ENCODE data around the gene HACD4.
"Not testable (repeated sequence)": the region's sequence is repeated elsewhere in the genome, so short reads cannot be mapped to it uniquely, and the experiment has no call there.

Gene HACD4

GRCh38 chr9:20974191-20974938, 57.1 kb downstream of the HACD4 start:
- H3K79me2 ChIP-seq (ENCODE audit: low read length); H4K20me1 ChIP-seq (ENCODE audit: insufficient read depth, low read length); H3K9me3 ChIP-seq (replicated peaks; ENCODE audit: insufficient read depth, low read length); H3K4me2 ChIP-seq (ENCODE audit: low read depth, low read length); H3F3A ChIP-seq (ENCODE audit: insufficient read depth, low read length); H3K27ac ChIP-seq (ENCODE audit: low read length); H3K4me1 ChIP-seq (ENCODE audit: low read length); H3K9me2 ChIP-seq (replicated peaks; ENCODE audit: insufficient read depth, low read length); H3K4me3 ChIP-seq (ENCODE audit: low read length); H3K27me3 ChIP-seq (replicated peaks; ENCODE audit: insufficient read depth, low read length); H3K9ac ChIP-seq (ENCODE audit: low read length); H3K36me3 ChIP-seq (replicated peaks; ENCODE audit: insufficient read depth, low read length); DNase-seq; H2AFZ ChIP-seq (ENCODE audit: low read length): not testable (repeated sequence)

DNA sequence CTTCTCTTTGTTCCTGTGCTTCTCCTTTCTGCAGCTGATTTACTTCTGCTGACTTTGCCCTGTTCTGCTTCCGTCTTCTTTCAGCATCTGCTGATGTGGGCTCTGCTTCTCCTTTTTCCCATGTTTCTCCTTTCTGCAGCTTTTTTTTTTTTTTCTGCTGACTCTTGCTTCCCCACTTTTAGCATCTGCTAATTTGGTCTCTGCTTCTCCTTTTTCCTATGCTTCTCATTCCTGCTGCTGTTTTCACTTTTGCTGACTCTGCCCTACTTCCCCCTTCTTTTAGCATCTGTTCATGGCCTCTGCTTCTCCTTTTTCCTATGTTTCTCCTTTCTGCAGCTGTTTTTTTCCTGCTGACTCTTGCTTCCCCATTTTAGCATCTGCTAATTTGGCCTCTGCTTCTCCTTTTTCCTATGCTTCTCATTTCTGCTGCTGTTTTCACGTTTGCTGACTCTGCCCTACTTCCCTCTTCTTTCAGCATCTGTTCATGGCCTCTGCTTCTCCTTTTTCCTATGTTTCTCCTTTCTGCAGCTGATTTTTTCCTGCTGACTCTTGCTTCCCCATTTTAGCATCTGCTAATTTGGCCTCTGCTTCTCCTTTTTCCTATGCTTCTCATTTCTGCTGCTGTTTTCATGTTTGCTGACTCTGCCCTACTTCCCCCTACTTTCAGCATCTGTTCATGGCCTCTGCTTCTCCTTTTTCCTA, 58.0 kb downstream of the HACD4 start:
- H3K9ac ChIP-seq (ENCODE audit: low read length); H3K9me3 ChIP-seq (replicated peaks; ENCODE audit: insufficient read depth, low read length); H3K79me2 ChIP-seq (ENCODE audit: low read length); H2AFZ ChIP-seq (ENCODE audit: low read length); H3F3A ChIP-seq (ENCODE audit: insufficient read depth, low read length); H4K20me1 ChIP-seq (ENCODE audit: insufficient read depth, low read length); H3K9me2 ChIP-seq (replicated peaks; ENCODE audit: insufficient read depth, low read length); H3K36me3 ChIP-seq (replicated peaks; ENCODE audit: insufficient read depth, low read length); H3K27ac ChIP-seq (ENCODE audit: low read length); H3K4me3 ChIP-seq (ENCODE audit: low read length); DNase-seq; H3K4me2 ChIP-seq (ENCODE audit: low read depth, low read length); H3K27me3 ChIP-seq (replicated peaks; ENCODE audit: insufficient read depth, low read length); H3K4me1 ChIP-seq (ENCODE audit: low read length): not testable (repeated sequence)

GRCh38 chr9:20972684-20973083, 58.8 kb downstream of the HACD4 start:
- Histone ChIP-seq H3K27ac (ENCODE audit: low read length) (no peak overlapping the region), H3K27me3 (replicated peaks; ENCODE audit: insufficient read depth, low read length) (no peaks in the 10 kb centered on the region), H3K9ac (ENCODE audit: low read length) (no peak overlapping the region), H3K4me1 (ENCODE audit: low read length) (no peaks in the 10 kb centered on the region), H3F3A (ENCODE audit: insufficient read depth, low read length) (no peaks in the 10 kb centered on the region), H4K20me1 (ENCODE audit: insufficient read depth, low read length) (no peaks in the 10 kb centered on the region), H2AFZ (ENCODE audit: low read length) (no peak overlapping the region), H3K9me2 (replicated peaks; ENCODE audit: insufficient read depth, low read length) (no peaks in the 10 kb centered on the region), H3K36me3 (replicated peaks; ENCODE audit: insufficient read depth, low read length) (no peaks in the 10 kb centered on the region), H3K4me3 (ENCODE audit: low read length) (no peak overlapping the region), H3K4me2 (ENCODE audit: low read depth, low read length) (no peak overlapping the region), H3K9me3 (replicated peaks; ENCODE audit: insufficient read depth, low read length) (no peaks in the 10 kb centered on the region), H3K79me2 (ENCODE audit: low read length) (no peaks in the 10 kb centered on the region)
- DNase-seq: no peak
- TF ChIP-seq, protein P1, sequence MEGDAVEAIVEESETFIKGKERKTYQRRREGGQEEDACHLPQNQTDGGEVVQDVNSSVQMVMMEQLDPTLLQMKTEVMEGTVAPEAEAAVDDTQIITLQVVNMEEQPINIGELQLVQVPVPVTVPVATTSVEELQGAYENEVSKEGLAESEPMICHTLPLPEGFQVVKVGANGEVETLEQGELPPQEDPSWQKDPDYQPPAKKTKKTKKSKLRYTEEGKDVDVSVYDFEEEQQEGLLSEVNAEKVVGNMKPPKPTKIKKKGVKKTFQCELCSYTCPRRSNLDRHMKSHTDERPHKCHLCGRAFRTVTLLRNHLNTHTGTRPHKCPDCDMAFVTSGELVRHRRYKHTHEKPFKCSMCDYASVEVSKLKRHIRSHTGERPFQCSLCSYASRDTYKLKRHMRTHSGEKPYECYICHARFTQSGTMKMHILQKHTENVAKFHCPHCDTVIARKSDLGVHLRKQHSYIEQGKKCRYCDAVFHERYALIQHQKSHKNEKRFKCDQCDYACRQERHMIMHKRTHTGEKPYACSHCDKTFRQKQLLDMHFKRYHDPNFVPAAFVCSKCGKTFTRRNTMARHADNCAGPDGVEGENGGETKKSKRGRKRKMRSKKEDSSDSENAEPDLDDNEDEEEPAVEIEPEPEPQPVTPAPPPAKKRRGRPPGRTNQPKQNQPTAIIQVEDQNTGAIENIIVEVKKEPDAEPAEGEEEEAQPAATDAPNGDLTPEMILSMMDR (IDR thresholded peaks at IDR 0.05; ENCODE audit: low read length): no peak
- no peak for TF ChIP-seq EZH2 (optimal IDR thresholded peaks at IDR 0.05; ENCODE audit: low read depth, low read length)
- no peak for TF ChIP-seq EZH2phosphoT487 (IDR thresholded peaks at IDR 0.05; ENCODE audit: low read length)

DNA sequence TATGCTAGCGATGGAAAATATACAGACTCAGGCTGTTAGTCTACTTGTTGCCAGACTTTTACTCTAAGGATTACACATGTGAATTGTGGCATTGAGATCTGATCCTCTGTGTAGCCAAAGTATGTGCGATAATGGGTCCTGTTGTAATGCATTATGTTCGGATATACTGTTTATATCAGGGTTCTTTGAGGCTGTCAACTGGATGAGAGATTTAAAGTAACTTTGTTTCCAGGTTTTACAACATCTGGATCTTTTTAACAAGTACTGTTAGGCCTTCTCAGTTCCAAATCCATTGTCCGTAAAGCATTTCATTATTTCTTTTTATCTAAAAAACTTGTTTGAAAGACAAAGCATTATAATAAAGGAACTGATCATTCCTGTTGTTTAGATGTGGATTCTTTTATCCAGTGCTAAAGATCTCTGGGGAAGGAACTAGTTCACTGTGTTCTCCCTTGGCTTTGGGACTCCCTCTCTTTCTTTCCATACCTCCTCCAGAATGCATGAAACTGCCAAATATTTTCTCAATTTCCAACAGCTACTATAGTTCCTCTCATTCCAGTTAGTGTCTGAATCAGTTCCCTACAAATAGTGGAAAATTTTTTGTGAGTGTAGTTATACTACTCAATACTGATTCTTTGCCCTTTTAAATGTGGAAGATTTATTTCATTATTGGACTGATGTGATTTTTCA, 68.8 kb downstream of the HACD4 start:
- Histone ChIP-seq H3K9me2 (replicated peaks; ENCODE audit: insufficient read depth, low read length) (no peaks in the 10 kb centered on the region), H3K4me3 (ENCODE audit: low read length) (no peak overlapping the region), H3K4me2 (ENCODE audit: low read depth, low read length) (no peak overlapping the region), H3K9ac (ENCODE audit: low read length) (no peak overlapping the region), H4K20me1 (ENCODE audit: insufficient read depth, low read length) (no peaks in the 10 kb centered on the region), H3K4me1 (ENCODE audit: low read length) (no peaks in the 10 kb centered on the region), H3K9me3 (replicated peaks; ENCODE audit: insufficient read depth, low read length) (no peaks in the 10 kb centered on the region), H3K27ac (ENCODE audit: low read length) (no peak overlapping the region), H3K79me2 (ENCODE audit: low read length) (no peaks in the 10 kb centered on the region), H3F3A (ENCODE audit: insufficient read depth, low read length) (no peaks in the 10 kb centered on the region), H3K27me3 (replicated peaks; ENCODE audit: insufficient read depth, low read length) (no peaks in the 10 kb centered on the region), H3K36me3 (replicated peaks; ENCODE audit: insufficient read depth, low read length) (no peaks in the 10 kb centered on the region), H2AFZ (ENCODE audit: low read length) (no peak overlapping the region)
- TF ChIP-seq EZH2 (optimal IDR thresholded peaks at IDR 0.05; ENCODE audit: low read depth, low read length) (no peak), EZH2phosphoT487 (IDR thresholded peaks at IDR 0.05; ENCODE audit: low read length) (no peak)
- TF ChIP-seq, protein P1 (IDR thresholded peaks at IDR 0.05; ENCODE audit: low read length): no peak
- no peak for DNase-seq

Data from MM.1S (cell line).